HL-60 (cell line): Measurements from ENCODE around the gene SMIM44.

Source experiments
- POLR2AphosphoS5 ChIP-seq: IDR thresholded peaks from 2 replicates; pipeline ENCODE4 v1.6.1; 2012; ENCODE audit warnings: low read depth
- SPI1 ChIP-seq: IDR thresholded peaks from 2 replicates; pipeline ENCODE4 v1.6.1; 2012; ENCODE audit warnings: low read depth, mild to moderate bottlenecking, borderline replicate concordance
- TF ChIP-seq, protein P1 (sequence below): IDR thresholded peaks from one replicate; pipeline ENCODE4 v1.5.1; 2011; ENCODE audit warnings: low read length, control low read depth, inconsistent platforms; ENCODE audit not compliant: insufficient read depth
- TF ChIP-seq, protein P2 (sequence below): IDR thresholded peaks from 2 replicates; pipeline ENCODE4 v1.6.1; 2012; ENCODE audit warnings: low read depth; ENCODE audit not compliant: insufficient replicate concordance

GRCh38 chr19:3509566-3509989 is 26.3 kb upstream of the SMIM44 start:
- TF ChIP-seq POLR2AphosphoS5 (no peak), SPI1 (no peak)
- TF ChIP-seq, protein P1, sequence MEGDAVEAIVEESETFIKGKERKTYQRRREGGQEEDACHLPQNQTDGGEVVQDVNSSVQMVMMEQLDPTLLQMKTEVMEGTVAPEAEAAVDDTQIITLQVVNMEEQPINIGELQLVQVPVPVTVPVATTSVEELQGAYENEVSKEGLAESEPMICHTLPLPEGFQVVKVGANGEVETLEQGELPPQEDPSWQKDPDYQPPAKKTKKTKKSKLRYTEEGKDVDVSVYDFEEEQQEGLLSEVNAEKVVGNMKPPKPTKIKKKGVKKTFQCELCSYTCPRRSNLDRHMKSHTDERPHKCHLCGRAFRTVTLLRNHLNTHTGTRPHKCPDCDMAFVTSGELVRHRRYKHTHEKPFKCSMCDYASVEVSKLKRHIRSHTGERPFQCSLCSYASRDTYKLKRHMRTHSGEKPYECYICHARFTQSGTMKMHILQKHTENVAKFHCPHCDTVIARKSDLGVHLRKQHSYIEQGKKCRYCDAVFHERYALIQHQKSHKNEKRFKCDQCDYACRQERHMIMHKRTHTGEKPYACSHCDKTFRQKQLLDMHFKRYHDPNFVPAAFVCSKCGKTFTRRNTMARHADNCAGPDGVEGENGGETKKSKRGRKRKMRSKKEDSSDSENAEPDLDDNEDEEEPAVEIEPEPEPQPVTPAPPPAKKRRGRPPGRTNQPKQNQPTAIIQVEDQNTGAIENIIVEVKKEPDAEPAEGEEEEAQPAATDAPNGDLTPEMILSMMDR: no peak
- TF ChIP-seq, protein P2, sequence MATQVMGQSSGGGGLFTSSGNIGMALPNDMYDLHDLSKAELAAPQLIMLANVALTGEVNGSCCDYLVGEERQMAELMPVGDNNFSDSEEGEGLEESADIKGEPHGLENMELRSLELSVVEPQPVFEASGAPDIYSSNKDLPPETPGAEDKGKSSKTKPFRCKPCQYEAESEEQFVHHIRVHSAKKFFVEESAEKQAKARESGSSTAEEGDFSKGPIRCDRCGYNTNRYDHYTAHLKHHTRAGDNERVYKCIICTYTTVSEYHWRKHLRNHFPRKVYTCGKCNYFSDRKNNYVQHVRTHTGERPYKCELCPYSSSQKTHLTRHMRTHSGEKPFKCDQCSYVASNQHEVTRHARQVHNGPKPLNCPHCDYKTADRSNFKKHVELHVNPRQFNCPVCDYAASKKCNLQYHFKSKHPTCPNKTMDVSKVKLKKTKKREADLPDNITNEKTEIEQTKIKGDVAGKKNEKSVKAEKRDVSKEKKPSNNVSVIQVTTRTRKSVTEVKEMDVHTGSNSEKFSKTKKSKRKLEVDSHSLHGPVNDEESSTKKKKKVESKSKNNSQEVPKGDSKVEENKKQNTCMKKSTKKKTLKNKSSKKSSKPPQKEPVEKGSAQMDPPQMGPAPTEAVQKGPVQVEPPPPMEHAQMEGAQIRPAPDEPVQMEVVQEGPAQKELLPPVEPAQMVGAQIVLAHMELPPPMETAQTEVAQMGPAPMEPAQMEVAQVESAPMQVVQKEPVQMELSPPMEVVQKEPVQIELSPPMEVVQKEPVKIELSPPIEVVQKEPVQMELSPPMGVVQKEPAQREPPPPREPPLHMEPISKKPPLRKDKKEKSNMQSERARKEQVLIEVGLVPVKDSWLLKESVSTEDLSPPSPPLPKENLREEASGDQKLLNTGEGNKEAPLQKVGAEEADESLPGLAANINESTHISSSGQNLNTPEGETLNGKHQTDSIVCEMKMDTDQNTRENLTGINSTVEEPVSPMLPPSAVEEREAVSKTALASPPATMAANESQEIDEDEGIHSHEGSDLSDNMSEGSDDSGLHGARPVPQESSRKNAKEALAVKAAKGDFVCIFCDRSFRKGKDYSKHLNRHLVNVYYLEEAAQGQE: no peak
